ENCODE results near the gene ELMO1. TPM values are rescaled to one million over a fixed set of nuclear protein-coding genes. Genes with fewer than 3 reads are reported as not detected.
"Not testable (repeated sequence)": the region's sequence is repeated elsewhere in the genome, so short reads cannot be mapped to it uniquely, and the experiment has no call there.

ELMO1 gene
- total RNA-seq, 1 donor from 2014 or later: 0.13 TPM

DNA sequence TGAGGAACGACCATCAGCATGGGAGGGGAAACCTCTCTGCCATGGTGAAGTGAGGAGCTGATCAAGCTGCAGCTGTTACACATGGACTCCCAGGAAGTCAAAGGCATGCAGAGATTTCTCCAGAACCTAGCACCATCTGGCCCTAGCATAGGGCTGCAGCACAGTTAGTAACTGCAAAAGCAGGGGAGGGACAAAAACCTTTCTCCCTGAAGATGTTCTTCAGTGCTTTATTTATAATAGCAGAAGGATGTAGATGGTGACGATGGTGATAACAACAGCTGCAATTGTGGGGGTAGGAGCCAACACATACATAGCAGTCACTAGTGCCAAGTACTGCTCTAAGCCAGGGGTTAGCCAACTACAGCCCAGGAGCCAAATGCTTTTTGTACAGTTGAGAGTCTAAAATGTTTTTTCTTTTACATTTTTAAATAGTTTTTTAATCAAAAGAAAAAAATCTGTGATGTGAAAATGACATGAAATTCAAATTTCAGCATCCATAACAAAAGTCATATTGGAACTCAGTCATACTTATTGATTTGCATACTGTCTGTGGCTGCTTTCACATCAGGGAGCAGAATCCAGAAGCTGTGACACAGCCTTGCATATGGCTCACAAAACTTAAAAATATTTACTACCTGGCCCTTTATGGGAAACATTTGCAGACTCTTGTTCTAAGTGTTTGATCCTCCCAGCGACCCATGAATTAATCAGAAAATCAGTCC is 299.5 kb downstream of the ELMO1 start:
- DNase-seq (ENCODE audit: low read depth): peak; percentile 33

DNA sequence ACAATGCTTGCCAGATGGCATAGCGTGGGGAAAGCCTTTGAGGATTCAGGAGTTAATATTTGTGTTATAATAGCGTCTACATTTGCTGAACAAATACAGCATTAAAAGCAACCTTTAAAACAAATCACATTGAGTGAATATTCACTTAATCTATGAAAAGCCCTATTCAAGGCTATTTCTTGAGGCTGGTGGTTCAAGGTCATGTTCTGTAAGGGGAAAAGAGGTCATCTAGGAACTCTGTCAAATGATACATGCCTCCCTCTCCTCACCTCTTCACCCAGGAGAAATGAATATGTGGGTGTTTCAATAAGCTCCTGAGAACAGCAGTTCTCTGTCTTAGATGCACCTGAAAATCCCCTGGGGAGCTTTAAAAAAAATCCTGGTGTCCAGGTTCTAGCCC is 303.0 kb downstream of the ELMO1 start:
- no peak for DNase-seq (ENCODE audit: low read depth)

DNA sequence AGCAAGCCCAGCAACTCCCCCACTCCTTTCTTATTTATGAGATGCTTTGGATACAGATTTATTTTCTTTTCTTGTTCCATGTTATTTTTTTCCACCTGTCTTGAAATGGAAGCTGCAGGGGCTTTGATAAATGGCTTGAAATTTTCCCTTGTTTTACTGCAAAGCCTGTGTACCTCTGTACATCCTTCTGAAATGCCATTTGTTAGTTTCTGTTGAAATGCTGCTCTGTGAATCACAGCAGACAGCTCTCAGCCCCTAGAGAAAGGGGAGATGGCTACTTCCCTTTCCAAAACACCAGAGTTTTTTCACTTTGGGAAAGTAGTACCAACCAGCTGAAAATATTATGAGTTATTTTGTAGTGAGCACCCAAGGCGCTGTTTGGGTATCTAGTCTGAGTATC is 304.2 kb downstream of the ELMO1 start:
- no peak for DNase-seq (ENCODE audit: low read depth)

DNA sequence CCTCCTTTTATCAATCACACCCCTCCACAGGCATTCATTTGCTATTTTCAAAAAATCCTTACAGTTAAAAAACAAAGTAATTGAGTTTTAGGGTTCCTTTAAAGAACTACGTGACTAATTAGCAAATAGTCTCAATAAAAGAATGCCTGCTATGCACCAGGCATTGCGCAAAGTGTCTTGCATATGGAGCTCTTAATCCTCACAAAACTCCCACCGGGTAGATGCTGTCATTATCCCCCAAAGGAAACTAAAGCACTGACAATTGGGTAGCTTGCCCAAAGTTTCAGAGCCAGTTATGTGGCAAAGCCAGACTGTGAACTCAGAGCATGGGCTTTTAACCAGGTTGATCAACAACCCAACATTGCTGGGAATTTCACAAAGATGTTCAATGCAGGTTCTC is 305.7 kb downstream of the ELMO1 start:
- DNase-seq (ENCODE audit: low read depth): no peak

DNA sequence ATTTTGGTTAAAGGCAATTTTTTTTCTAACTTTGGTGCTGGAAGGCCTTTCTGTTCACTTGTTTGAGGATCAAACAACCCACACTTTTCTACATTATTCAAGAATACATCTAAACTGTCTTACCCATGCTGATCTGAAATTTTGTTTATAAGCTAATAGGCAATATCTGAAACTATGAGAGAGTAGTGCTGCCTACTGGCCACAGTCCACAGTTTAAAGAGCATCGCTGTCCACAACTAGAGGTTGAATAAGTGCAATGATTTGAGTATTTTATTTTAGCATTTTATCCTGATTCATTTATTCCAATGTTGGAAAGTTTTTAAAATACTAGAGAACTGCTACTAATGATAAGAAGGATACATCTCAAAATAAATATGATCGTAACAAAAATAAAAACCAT is 306.9 kb downstream of the ELMO1 start:
- peak; percentile 35 for DNase-seq (ENCODE audit: low read depth)

DNA sequence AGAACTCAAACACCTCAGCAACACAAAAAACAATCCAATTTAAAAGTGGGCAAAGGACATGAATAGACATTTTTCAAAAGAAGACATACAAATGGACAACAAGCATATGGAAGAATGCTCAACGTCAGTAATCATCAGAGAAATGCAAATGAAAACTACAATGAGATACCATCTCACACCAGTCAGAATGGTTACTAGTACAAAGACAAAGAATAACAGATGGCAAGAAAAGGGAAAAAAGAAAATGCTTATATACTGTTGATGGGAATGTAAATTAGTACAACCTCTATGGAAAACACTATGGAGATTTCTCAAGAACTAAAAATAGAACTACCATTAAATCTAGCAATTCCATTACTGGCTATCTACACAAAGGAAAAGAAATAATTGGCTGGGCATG is 314.8 kb downstream of the ELMO1 start:
- DNase-seq (ENCODE audit: low read depth): not testable (repeated sequence)

DNA sequence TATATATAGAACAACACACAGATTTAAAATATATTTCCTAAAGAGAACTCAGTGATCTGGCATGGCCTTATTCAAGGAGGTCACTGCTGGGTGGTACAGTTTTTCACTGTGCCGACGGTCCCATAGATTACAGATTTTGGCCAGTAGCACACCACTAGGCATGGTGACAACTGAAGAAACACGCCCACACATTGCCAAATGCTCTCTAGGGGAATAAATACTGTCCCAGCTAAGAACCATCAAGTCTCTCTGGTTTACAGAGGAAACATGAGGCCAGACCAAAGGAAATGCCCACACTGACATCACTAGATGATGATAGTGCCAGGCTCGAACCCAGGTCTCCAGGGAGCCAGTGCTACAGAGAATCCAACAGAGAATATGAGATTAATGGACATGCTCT is 316.8 kb downstream of the ELMO1 start:
- DNase-seq (ENCODE audit: low read depth): no peak

DNA sequence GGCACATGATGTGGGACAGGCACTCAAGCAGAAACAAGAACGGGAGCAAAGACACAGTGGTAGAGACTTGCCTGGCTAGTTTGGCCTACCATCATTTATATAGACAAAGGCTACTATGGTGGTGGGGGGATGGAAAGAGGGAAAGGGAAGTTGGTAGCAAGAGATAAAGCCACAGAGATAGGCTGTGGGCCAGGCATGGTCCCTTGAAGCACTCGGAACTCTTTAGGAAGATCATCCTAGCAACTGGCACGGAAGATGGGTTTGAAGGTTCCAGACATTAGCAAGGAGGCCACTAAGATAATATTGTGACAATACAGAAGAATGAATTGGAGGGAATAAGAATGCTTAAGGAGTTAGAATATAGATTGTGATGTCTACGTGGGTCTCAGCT is 319.6 kb downstream of the ELMO1 start:
- no peak for DNase-seq (ENCODE audit: low read depth)

DNA sequence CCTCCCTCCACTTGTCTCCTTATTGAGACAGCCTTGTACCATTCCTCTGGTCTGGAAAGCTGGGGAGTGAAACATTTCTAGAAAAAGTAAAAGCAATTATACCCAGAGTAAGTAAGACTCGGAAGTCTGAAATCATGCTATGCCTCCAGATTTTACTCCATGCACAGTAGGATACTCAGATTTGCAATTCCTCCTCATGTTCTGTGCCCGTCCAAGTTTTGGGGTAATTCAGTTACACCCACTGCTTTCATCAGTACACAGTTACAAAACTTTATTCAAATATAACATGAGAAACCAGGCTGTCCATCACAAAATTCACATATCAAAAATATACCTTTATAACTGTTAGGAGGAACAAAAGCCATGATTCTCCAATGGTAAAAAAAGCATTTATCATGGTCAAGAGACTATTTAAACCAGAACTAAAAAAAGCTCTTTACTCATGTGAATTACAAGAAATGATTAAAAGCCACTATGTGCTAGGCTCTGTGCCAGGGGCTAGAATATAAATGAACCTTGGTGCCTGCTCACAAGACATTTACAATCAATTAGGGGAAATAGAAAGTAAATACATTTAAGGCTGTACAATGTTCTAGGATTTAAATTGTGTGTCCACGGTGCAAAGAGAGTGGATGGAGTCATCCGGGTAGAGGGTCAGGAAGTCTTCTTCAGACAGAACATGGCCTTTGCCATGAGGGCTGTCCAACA is 320.2 kb downstream of the ELMO1 start:
- peak; percentile 39 for DNase-seq (ENCODE audit: low read depth)

DNA sequence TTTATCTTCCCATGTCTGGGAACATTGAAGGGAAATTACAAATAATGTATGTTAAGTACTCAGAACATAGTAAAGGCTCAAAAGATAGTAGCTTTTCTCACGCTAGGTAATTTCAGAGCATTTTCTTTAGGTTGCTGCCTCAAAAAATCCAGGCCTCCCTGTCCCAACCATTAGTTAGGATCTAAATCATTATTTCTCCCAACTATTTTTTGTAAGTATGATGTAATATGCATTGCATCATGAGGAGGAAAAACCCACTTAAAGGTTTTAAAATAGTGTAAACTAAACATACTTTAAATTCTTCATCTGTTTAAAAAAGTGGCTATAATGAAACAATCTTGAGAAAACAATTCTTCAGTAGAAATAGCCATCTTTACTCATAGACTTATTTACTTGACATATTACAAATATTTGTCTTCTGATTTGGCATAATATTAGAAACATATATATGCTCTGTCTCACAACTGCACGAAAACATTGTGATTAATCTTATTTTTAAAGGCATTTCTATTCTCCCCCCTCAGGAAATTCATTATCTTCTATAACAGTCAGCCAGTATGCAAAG is 329.3 kb downstream of the ELMO1 start:
- no peak for DNase-seq (ENCODE audit: low read depth)

DNA sequence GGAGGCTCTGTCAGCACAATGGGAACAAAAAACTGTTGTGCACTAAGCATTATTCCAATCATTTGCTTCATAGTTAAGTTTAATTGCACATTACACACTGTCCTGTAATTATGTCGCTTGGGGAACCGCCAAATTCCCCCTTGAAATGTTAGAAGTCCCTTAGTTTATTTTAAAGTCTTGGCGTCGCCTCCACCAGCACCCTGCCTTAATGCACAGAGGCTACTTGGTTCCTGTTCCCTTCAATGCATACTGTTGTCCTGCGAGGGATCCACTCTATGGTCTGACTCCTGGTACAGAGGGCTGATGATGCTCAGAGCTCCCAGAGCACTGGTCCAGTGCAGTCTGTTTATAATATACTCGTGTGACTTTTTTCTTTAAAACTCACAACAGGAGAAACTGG is 330.7 kb downstream of the ELMO1 start:
- DNase-seq (ENCODE audit: low read depth): no peak

DNA sequence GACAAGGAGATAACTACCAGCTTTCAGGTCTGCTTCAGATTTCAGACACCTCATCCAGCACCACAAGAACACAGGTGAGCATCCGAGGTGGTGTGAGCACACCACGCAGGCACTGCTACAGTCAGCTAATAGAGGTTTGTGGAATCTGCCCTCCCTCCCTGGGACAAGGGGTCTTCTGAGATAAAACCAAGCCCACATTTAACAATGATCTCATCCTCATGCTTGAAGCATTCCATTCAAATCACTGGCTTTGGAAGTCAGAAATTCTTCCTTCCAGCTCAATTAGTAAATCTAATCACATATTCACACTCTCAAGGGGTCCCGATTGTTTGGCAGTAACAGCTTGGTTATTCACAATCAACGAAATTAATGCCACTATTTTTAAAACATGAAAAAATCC is 331.4 kb downstream of the ELMO1 start:
- no peak for DNase-seq (ENCODE audit: low read depth)

DNA sequence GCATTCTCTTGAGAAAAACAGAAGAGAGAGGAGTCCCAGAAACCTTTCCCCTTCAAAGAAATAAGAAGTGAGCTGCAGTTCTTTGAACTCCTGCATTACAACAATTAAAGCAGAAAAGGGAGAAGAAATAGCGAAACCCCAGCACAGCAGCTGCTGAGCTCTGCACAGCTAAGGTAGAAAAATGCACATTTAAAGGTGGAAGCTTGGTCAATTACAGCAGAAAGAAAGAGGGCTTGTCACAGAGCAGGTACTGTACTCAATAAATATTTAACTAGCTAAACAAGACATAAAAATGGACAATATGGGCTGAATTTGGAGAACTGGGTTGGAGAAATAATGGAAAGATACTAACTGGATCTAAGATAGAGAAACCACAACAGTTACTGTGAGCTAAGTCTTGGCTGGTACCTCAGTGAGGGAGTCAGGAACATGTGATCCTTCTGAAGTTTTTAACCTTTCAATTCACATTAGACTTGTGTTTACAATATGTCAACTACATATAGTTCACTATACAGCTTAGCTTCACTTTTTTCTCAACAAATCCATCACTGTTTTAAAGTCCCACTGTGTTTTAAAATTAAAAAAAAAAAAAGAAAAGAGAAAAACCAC is 332.5 kb downstream of the ELMO1 start:
- no peak for DNase-seq (ENCODE audit: low read depth)

DNA sequence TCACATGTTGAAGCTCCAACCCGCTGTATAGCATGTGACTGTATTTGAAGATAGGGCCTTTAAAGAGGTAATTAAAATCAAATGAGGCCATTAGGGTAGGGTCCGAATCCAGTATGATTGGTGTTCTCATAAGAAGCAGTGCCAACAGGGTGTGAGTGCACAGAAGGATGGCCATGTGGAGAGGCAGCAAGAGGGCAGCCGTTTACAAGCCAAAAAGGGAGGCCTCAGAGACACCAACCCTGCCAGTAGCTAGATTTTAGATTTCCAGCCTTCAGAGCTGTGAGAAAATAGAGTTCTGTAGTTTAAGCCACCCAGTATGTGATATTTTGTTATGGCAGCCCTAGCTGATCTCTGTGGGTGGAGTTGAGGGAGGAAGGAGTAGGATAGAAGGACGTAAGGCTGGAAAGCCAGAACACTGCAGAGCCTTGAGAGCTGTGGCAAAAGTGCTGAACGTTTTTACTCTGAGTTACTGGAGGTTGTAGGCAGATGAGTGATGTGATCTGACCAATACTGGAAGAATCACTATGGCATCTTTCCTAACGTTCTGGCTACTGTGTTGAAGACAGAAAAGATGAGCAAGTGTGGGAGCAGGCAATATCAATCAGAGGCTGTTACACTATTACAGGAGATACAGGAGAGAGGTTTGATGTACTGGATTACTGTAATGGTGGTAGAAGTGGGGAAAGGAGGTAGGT is 334.9 kb downstream of the ELMO1 start:
- DNase-seq (ENCODE audit: low read depth): no peak

DNA sequence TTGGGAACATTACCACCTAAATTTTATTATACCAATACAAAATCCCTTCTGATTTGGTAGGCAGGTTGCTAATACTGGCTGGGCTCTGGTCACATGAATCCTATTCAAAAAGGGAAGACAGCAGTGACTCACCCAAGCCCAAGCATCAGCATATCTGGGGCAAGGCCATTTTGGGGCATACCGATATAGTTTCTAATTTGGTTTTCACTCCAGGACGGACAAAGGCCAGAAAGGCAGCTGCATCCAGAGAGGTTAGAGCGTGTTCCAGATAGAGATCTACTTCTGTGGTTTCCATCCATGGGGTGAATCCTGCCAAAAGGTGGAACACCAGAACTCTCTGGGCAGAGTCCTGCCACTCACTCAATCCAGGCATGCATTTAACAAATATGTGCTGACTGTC is 335.8 kb downstream of the ELMO1 start:
- peak; percentile 91 for DNase-seq (ENCODE audit: low read depth)

DNA sequence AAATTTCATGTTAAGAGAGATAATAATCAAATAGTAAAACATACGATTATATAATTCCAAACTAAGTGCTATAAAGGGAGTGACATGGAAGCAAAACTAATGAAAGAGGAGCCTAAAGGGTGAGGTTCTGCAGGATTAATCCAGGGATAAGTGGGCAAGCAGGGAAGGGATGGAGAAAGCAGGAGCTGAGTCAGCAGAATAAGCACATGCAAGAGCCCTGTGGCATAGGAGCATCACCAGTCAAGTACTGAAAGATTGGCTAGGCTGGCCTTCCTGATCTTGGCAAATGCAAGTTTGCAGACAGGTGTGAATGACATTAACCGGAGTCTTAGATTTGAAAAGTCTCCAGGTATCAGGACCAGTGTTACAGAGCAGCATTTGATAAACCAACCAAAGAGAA is 336.4 kb downstream of the ELMO1 start:
- no peak for DNase-seq (ENCODE audit: low read depth)

DNA sequence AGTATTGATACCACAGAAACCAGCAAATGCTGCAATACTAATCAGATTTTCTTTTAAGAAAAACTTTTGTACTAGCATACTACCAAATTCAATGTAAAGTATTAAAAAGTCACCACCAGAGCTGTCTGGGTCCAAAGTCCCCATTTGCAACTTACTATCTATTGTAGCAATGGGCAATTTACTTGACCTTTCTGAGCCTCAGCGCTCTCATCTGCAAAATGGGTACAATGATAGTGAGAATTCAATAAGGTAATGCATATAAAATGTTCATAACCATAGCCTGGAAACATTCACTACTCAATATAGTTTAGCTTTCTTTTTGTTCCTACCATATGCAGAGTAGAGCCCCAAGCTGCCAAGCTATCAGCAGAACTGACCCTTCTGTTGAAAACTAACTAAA is 337.2 kb downstream of the ELMO1 start:
- DNase-seq (ENCODE audit: low read depth): no peak

DNA sequence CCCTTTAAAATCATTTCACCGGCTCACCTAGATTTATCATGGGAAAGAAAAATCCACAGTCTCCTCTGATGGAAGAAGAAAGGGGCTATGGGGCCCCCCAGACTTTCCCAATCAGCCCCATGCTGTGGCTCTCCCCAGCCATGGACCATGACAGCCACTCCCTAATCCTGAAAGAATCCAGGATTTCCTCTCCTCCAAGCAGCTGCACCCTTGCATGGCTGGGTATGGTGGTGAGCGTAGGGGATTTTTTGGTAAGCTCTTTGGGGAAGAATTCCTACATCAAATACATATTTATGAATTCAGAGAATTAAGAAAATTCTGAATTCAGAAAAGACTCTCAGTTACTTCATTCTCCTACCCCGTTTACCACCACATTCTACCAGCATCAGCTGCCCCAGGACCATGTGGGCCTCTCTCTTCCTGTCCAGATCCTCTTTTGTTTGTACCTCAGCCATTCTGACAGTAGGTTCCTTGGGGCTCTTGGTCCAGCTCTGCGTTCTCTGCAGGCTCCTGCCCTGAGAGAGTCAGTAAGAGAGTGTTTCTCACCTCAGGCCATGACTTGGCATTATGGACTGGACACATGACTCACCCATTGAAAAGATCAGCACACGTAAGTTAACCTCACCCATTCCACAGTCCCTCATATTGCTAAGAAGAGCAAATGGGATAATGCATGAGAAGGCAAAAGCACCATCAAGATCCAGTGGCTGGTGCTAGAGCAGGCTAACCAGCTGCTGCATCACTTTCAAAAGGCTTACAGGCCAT is 337.8 kb downstream of the ELMO1 start:
- DNase-seq (ENCODE audit: low read depth): no peak

DNA sequence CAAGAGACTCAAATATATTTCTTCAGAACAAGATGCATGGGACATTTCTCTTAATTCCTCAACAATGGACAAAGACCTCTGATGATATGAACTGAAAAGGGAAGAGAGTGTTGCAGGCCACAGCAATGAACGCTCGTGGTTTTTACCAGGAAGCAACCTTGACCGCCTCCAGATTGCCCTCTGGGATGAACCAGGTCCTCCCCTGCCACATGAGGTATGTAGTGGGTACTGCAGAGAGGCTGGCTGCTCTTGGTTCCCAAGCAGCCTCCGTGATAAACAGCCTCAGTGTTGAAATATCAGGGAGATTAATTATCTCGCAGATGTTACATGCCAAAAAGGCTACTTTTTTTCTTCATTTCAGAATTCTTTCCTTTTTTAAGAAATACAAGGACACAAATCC is 338.8 kb downstream of the ELMO1 start:
- DNase-seq (ENCODE audit: low read depth): peak; percentile 37

DNA sequence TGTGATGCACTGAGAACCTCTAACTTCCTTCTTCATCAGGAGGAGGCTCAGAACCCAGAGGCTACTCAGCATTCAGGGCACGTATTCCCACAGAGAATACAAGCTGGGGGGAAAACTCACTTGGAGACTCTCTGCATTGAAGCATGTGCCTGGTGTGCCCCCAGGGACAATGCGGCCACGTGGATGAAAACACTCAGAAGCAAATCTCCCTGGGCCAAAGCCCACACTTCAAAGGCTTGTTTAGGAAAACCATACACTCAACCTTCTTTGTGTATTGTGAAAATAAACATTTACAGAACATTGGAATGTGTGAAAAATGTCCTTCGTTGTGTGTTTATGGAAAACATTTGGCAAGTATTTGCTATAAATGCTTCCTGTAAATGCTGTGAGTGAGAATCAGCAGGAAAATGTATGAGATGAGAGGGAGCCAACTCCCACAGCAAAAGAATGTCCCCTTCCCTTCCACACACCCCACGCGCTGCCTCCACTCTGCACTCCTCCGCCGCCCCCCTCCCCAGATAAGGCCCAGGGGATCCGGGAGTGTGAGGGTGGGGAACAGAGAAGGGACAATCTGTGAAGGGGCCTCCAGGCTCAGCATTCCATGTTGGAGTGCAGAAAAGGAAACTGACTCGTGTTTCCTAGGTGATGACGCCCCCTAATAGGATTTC is 339.5 kb downstream of the ELMO1 start:
- no peak for DNase-seq (ENCODE audit: low read depth)

Measured in myocyte (in vitro differentiated cells).